HG02885 (cell line): ENCODE results near the gene PLD2.
"Not testable (repeated sequence)": the region's sequence is repeated elsewhere in the genome, so short reads cannot be mapped to it uniquely, and the experiment has no call there.

Experiments
- ATAC-seq: cut with Tn5 transposase; IDR thresholded peaks from one replicate; pipeline ENCODE4 v1.9.1; 2021; ENCODE audit warnings: mild to moderate bottlenecking; ENCODE audit not compliant: unreplicated experiment, poor library complexity

PLD2 gene

DNA sequence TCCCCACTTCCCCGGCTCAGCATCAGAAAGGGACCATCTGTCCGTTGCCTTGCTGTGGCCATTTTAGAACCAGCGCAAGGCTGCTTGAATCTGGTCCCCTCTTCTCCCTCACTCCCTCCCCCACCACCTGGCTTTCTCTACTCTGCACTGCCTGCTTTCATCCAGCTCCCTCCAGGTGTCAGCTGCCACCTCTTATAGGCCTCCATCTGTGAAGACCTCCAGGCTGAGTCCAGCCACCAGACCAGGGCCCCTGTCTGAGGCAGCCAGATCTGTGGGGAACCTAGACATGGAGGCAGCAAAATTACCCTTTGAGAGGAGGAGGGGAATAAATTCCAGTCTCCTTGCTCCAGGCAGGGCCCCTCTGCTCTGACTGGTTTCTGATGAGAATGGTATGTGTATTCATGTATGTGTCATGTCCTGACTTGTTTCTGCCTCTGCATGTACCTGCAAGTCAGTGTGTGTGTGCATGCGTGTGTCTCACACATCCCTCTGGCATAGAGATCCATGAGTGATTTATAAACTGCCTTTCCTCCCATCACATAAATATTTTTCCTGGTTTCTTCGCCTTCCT is 47.2 kb downstream of the PLD2 start:
- no peak for ATAC-seq

DNA sequence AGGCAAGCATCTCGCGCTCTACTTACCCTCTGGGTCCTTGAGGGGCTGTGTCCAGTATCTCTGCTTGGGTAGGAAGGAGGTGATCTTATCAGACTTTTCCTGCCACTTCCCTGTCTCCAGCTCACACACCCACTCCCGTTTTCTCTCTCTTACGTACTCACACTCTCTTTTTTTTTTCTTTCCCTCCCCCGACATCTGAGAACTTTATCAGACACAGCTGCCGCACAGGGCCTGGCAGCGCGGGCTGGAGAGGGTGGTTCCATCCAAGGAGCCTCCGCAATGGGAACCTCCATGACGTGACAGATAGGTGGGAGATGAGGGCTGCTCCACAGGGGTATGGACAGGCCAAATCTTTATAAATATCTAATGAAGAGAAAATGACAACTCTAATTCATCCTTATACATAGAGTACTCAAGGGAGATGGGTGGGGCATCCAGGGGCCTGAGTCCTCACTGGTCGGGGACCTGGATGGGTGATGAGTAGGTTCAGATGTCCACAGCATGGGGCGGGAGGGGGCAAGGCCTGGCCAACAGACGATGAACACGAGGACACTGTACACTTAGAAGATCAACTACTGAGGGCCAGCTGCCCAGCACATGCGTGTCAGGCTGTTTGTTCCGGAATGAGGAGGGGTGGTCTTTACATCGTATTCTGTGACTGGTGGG is 49.5 kb downstream of the PLD2 start:
- no peak for ATAC-seq

DNA sequence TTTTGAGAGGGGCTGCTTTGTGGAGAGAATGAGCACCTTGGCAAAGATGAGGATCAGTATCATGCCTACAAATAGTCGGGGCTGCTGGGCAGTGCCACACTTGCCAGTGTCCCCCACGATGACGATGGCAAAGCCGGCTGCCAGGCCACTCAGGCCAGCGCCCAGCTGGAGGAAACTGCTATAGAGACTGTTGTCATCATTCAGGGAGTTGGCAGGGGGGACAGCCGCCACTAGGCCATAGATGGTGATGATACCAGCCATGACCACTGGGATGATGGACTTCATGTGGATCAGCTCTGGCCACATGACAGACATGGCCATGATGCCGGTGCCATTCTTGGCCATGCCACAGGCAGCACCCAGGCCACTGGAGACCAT is 50.0 kb downstream of the PLD2 start:
- no peak for ATAC-seq

DNA sequence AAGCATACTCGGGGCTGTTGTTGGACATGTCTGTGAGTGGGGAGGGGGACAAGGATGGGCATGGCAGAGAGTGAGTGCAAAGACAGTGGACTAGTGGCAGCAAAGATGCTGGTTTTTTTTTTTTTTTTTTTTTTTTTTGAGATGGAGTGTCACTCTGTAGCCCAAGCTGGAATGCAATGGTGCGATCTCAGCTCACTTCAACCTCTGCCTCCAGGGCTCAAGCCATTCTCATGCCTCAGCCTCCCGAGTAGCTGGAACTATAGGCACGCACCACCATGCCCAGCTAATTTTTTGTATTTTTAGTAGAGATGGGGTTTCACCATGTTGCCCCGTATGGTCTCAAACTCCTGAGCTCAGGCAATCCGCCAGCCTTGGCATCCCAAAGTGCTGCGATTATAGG is 50.4 kb downstream of the PLD2 start:
- not testable (repeated sequence) for ATAC-seq

DNA sequence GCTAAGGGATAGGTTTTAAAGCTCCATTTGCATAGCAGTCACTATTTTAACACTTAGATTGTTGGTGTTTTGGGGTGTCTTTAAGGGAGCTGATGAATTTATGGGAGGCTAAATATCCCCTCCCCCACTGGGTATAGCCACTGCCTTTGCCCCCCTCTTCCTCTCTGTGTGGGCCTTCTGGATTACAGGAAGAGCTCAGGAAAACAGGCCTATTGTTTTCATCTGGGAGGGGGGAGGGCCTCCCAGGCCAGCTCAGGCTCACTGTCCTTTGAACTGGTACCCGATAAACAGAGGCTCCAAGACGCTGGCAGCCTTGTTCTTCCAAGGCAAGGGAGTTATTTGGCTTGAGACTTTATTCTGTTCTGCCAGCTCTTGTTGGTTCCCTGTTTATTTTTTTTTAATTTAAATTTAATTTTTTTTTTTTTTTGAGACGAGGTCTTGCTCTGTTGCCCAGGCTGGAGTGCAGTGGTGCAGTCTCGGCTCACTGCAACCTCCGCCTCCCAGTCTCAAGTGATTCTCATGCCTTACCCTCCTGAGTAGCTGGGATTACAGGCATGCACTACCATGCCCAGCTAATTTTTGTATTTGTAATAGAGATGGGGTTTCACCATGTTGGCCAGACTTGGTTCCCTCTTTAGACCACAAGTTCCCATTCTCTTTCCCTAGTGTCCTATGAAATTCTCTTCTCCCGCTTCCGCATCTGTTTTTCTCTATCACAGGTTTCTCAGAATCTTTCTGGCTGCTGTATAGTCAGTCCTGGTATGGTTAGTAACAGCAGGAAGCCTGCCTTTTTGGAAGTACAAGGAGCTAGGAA is 51.3 kb downstream of the PLD2 start:
- ATAC-seq, result no peak

DNA sequence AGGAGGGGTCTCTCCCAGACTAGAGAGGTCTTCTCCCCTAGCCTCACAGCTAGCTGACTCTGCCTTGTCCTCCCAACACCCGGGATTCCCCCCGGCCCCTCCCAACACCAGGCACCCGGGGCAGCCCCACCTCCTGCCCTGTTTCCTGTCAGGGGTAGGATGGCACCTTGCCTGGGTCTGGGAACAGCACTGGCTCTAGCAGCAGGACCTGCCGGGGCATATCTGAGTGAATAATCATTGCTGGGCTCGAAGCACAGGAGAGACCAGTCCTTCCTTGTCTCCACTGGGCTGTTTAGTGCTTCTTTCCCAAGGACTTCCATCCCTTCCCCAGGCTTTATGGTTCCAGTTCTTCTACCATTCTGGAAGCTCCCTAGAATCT is 51.9 kb downstream of the PLD2 start:
- ATAC-seq, result no peak

DNA sequence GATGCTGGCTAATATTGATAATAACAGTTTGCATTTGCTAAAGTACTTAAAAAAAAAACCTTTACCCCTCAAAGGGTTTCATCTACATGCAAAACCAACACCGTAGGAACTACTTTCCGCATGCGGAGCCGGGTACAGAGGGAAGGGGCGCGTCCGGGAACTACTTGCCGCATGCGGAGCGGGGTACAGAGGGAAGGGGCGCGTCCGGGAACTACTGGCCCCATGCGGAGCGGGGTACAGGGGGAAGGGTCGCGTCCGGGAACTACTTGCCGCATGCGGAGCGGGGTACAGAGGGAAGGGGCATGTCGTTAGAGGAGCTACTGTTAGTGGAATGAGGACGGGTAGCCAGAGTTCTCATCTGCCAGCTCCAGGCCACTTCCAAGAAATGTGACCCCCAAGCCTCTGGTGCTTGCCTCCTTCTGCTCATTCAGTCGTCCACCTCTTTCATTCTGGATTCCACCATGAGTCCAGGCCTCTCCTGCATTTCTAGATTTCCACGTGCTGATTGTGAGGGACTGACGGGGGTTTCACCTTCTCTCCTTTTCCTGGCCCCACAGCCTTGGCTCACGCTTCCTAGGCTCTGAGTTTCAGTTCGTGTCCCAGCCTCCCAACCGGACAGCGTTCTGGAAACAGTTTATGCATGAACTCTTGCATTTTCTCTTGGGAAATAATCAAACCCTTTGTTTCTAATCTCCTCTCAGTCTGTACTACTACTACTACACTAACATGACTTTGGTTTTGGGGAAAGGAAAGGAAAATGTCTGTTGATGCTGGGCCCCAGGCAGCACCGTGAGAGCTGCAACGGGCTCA is 53.1 kb downstream of the PLD2 start:
- no peak for ATAC-seq

DNA sequence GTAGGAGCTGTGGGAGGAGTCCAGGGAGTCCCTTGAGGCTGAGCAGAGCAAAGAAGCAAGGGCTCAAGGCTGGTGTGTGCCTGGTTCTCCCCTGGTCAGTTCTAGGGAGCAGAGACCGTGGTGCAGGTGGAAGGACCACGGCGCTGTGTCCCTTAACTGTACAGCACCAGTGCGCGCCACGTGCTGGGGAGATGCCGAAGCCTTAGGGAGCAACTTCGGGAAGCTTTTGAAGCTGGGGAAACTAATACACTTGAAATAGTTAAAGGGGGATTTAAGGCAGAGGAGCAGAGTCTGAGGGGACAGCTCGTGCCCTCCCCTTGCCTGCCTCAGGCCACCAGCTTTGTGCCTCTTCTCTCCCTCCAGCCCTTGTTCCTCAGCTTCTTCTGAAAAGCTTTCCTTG is 53.7 kb downstream of the PLD2 start:
- ATAC-seq, result no peak

DNA sequence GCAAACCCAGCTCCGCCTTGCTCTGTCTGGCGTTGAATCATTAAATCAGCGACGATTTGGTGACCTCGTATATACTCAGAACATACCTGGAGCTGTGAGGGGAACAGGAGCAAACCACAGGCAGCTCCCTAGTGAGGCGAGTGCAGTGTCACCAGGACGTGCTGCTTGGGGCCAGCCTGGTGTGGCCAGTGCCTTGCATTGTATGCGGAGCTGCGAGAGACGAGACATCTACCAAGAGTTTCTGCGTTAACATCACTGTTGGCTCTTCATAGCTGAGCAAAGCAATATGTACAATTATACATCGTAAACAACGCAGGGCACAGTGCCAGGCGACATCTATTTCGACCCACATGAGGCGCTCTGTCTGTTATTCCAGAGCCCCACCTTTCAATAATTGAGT is 54.1 kb downstream of the PLD2 start:
- no peak for ATAC-seq

DNA sequence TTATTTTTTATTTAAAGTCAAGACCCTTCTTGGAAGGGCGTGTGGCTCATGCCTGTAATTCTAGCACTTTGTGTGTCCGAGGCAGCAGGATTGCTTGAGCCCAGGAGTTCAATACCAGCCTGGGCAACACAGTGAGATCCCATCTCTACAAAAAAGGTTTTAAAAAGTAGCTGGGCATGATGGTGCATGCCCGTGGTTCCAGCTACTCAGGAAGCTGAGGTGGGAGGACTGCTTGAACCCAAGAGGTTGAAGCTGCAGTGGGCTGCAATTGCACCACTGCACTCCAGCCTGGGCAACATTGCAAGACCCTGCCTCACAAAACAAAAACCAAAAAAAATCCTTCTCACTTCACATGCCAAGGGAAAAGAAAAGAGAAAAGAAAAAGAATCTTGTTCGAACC is 55.8 kb downstream of the PLD2 start:
- ATAC-seq, result no peak

DNA sequence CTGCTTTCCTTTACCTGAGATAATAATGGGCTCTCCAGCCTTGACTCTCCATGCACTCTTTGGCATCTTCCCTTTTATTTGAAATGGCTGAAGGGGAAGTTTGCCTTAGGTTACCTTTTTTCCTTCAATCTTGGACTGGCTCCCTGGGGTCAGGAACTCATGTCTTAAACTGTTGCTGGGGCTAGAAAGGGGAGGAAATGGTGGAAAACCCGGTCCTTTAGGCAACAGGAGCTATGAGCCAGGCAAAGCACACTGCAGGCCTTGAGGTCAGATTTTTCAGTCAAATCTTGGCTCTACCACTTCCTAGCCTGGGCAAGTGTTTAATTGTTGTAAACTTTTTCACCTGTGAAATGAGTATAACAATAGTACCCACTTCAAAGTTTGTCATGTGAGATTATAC is 56.4 kb downstream of the PLD2 start:
- ATAC-seq, result no peak

DNA sequence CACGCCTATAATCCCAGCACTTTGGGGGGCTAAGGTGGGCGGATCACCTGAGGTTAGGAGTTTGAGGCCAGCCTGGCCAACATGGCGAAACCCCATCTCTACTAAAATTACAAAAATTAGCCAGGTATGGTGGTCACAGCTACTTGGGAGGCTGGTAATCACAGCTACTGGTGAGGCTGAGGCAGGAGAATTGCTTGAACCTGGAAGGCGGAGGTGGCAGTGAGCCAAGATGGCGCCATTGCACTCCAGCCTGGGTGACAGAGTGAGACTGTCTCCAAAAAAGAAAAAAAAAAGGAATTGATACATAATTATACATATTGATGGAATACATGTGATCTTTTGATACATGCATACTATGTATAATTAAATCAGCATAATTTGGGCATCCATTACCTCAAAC is 60.6 kb downstream of the PLD2 start:
- ATAC-seq, result not testable (repeated sequence)

DNA sequence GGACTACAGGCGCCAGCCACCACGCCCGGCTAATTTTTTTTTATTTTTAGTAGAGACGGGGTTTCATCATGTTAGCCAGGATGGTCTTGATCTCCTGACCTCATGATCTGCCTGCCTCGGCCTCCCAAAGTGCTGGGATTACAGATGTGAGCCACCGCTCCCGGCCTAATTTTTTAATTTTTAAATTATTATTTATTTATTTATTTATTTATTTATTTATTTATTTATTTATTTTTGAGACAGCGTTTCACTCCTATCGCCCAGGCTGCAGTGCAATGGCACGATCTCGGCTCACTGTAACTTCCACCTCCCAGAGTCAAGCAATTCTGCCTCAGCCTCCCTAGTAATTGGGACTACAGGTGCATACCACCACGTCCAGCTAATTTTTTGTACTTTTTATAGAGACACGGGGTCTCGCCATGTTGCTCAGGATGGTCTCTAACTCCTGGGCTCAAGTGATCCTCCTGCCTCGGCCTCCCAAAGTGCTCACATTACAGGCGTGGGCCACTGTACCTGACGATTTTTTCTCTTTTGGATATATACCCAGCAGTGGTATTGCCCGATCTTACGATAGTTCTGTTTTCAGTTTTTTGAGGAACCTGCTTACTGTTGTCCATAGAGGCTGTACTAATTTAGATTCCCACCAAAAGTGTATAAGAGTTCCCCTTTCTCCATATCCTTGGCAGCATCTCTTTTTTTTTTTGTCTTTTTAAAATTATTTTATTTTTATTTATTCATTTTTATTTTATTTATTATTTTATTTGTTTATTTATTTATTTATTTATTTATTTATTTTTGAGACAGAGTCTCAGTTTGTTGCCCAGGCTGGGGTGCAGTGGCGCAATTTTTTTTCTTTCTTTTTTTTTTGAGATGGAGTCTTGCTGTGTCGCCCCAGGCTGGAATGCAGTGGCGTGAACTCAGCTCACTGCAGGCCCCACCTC is 62.4 kb downstream of the PLD2 start:
- not testable (repeated sequence) for ATAC-seq

DNA sequence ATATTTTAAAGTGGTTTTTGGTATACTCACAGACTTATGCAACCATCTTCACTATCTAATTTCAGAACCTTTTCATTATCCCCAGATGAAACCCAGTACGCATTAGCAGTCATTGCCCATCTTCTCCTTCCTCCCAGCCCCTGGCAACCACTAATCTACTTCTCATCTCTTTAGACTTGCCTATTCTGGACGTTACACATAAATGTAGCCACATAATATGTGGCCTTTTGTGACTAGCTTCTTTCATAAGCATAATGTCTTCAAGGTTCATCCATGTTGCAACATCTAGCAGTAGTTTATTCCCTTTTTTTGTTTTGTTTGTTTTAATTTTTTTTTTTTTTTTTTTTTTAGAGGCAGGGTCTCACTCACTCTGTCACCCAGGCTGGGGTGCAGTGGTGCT is 63.9 kb downstream of the PLD2 start:
- no peak for ATAC-seq

DNA sequence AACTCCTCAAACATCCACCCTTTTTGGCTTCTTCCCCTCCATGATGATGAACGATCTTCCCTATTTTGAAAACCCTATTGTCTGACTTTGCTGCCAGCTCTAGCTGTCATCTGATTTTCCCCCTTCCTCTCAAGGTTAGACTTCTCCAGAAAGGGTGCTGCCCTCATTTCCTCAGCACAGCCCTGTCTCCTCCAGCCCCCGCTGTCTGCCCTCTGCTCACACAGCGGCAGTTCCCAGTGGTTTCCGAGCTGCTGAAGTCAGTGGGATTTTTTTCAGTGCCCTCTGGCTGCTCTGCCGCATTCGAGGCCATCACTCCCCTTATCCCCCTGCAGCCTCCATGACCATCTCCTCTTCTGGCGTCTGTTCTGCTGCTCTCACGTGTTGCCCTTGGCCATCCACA is 65.8 kb downstream of the PLD2 start:
- ATAC-seq, result no peak
